Caco-2 (cell line): ENCODE measurements around the gene TRPC5OS. TPM values are rescaled to one million over a fixed set of nuclear protein-coding genes. Genes with fewer than 3 reads are reported as not detected.

Source experiments
- BruUV-seq: library from RNA; stranded (reverse); fragments of 400-500 nt; replicated peaks from 2 replicates; lab custom pipeline; 2021; lab: Mats Ljungman, UMichigan
- CTCF ChIA-PET: fragments of 300-600 bp; sonication (Branson Sonifier 250); formaldehyde crosslinking; loops from one replicate; lab custom pipeline; 2022; ENCODE audit warnings: antibody characterized with exemption; lab: Charles Lee
- POLR2A ChIA-PET: fragments of 300-600 bp; sonication (Branson Sonifier 250); formaldehyde crosslinking; loops from one replicate; lab custom pipeline; 2022; ENCODE audit warnings: antibody characterized with exemption; lab: Charles Lee
- DNase-seq, 2 experiments: peaks; one replicate each; pipeline versions ENCODE4 v3.0.0 to v3.0.0-alpha.2; 2020 to 2022
- H3K27me3 ChIP-seq: replicated peaks from 2 replicates; pipeline ENCODE4 v1.6.0; 2011; ENCODE audit warnings: low read length; ENCODE audit not compliant: control insufficient read depth, insufficient read depth
- H3K36me3 ChIP-seq: 2 replicates; pipeline ENCODE4 v1.5.1; 2011; ENCODE audit warnings: low read length; ENCODE audit not compliant: control insufficient read depth, insufficient read depth
- H3K4me1 ChIP-seq: fragments of 250-450 bp; sonication (Bioruptor Pico); 2 replicates; pipeline ENCODE4 v1.5.1; 2020; ENCODE audit warnings: mild to moderate bottlenecking
- H3K4me3 ChIP-seq: 2 replicates; pipeline ENCODE4 v1.5.1; 2011; ENCODE audit warnings: low read depth, mild to moderate bottlenecking, control low read depth, low read length
- H3K9me3 ChIP-seq: fragments of 250-450 bp; sonication (Bioruptor Pico); 2 replicates; pipeline ENCODE4 v1.5.1; 2020; ENCODE audit warnings: mild to moderate bottlenecking, moderate library complexity
- H3K27ac Mint-ChIP-seq: one replicate; pipeline ENCODE4 v1.8.0; 2022; ENCODE audit warnings: mixed read lengths; ENCODE audit not compliant: unreplicated experiment
- H3K27me3 Mint-ChIP-seq: one replicate; pipeline ENCODE4 v1.8.0; 2022; ENCODE audit warnings: mixed read lengths; ENCODE audit not compliant: insufficient read depth, unreplicated experiment
- H3K36me3 Mint-ChIP-seq: one replicate; pipeline ENCODE4 v1.8.0; 2022; ENCODE audit warnings: mild to moderate bottlenecking, mixed read lengths; ENCODE audit not compliant: insufficient read depth, unreplicated experiment
- H3K4me1 Mint-ChIP-seq: one replicate; pipeline ENCODE4 v1.8.0; 2022; ENCODE audit warnings: low read depth, mixed read lengths; ENCODE audit not compliant: unreplicated experiment
- H3K4me3 Mint-ChIP-seq: one replicate; pipeline ENCODE4 v1.8.0; 2022; ENCODE audit warnings: mild to moderate bottlenecking, moderate library complexity, mixed read lengths; ENCODE audit not compliant: unreplicated experiment
- H3K9me3 Mint-ChIP-seq: one replicate; pipeline ENCODE4 v1.8.0; 2022; ENCODE audit warnings: mixed read lengths; ENCODE audit not compliant: unreplicated experiment
- CTCF ChIP-seq, 2 experiments: fragments of 200-600 bp in 1 of 2; IDR thresholded peaks; 1 replicate in 1 of 2; 2 replicates in 1 of 2; pipeline versions ENCODE4 v1.5.1 to v1.8.0; 2011 to 2022; ENCODE audit warnings: antibody characterized with exemption in 1 of 2, control low read depth in 1 of 2, inconsistent platforms in 1 of 2, low read depth in 1 of 2, low read length in 1 of 2, mild to moderate bottlenecking in 1 of 2, moderate library complexity in 1 of 2; ENCODE audit not compliant: insufficient read depth in 1 of 2, severe bottlenecking in 1 of 2, unreplicated experiment in 1 of 2
- intact Hi-C: fragments of 100-400 bp; cut with micrococcal nuclease; formaldehyde crosslinking; loops from one replicate; pipeline ENCODE4 v1.10.0; 2022; ENCODE audit not compliant: unreplicated experiment
- total RNA-seq: library from RNA; stranded (reverse); gene quantifications from 2 replicates; pipeline ENCODE4 v1.2.3, GENCODE V29; 2022

Gene TRPC5OS
- total RNA-seq, 1 experiment from 2014 or later, result not detected

- Mint-ChIP-seq H3K4me1 (no peaks in the 10 kb centered on the region), H3K4me3 (no peak overlapping the region), H3K9me3 (no peaks in the 10 kb centered on the region), H3K27ac (no peak overlapping the region), H3K36me3 (no peaks in the 10 kb centered on the region), H3K27me3 (peaks cover 4% of the 10 kb centered on the region)
- no peaks in the 10 kb centered on the region for H3K36me3 ChIP-seq
- DNase-seq, result no peak
- ChIA-PET POLR2A (no interaction called here), CTCF (no interaction called here)
- H3K4me3 ChIP-seq, result no peak overlapping the region
- intact Hi-C loops, result no loop called here
- H3K9me3 ChIP-seq, result no peaks in the 10 kb centered on the region
- TF ChIP-seq CTCF (IDR thresholded peaks at IDR 0.05; ENCODE audit: insufficient read depth in 1 of 2, low read depth in 1 of 2, low read length in 1 of 2, severe bottlenecking in 1 of 2, unreplicated experiment in 1 of 2), result no peak
- H3K4me1 ChIP-seq, result no peaks in the 10 kb centered on the region
- H3K27me3 ChIP-seq, result no peaks in the 10 kb centered on the region
- BruUV-seq, result no TSS peak
These were observed 5.7 kb downstream of the TRPC5OS start for GRCh38 chrX:111881715-111882114.

- no peaks in the 10 kb centered on the region for H3K4me1 ChIP-seq
- no peak overlapping the region for H3K4me3 ChIP-seq
- no peak for TF ChIP-seq CTCF (IDR thresholded peaks at IDR 0.05; ENCODE audit: insufficient read depth in 1 of 2, low read depth in 1 of 2, low read length in 1 of 2, severe bottlenecking in 1 of 2, unreplicated experiment in 1 of 2)
- intact Hi-C loops, result no loop called here
- peaks cover 7% of the 10 kb centered on the region for H3K9me3 Mint-ChIP-seq
- no peaks in the 10 kb centered on the region for H3K9me3 ChIP-seq
- CTCF ChIA-PET, result no interaction called here
- H3K27me3 Mint-ChIP-seq, result no peaks in the 10 kb centered on the region
- no peaks in the 10 kb centered on the region for H3K4me1 Mint-ChIP-seq
- H3K27me3 ChIP-seq, result no peaks in the 10 kb centered on the region
- BruUV-seq, result no TSS peak
- H3K4me3 Mint-ChIP-seq, result no peak overlapping the region
- H3K36me3 ChIP-seq, result no peaks in the 10 kb centered on the region
- no peak for DNase-seq
- H3K36me3 Mint-ChIP-seq, result no peaks in the 10 kb centered on the region
- H3K27ac Mint-ChIP-seq, result no peak overlapping the region
- POLR2A ChIA-PET, result no interaction called here
These were observed 10.7 kb downstream of the TRPC5OS start for GRCh38 chrX:111886678-111887077.

GRCh38 chrX:111888600-111888999 lies 12.6 kb downstream of the TRPC5OS start:
- CTCF ChIA-PET, result no interaction called here
- H3K4me1 Mint-ChIP-seq, result no peaks in the 10 kb centered on the region
- no peaks in the 10 kb centered on the region for H3K27me3 ChIP-seq
- no peaks in the 10 kb centered on the region for H3K9me3 ChIP-seq
- no peaks in the 10 kb centered on the region for H3K27me3 Mint-ChIP-seq
- no peaks in the 10 kb centered on the region for H3K4me1 ChIP-seq
- H3K36me3 Mint-ChIP-seq, result no peaks in the 10 kb centered on the region
- no peak overlapping the region for H3K4me3 ChIP-seq
- no peak for TF ChIP-seq CTCF (IDR thresholded peaks at IDR 0.05; ENCODE audit: insufficient read depth in 1 of 2, low read depth in 1 of 2, low read length in 1 of 2, severe bottlenecking in 1 of 2, unreplicated experiment in 1 of 2)
- H3K4me3 Mint-ChIP-seq, result no peak overlapping the region
- H3K36me3 ChIP-seq, result no peaks in the 10 kb centered on the region
- no TSS peak for BruUV-seq
- intact Hi-C loops, result no loop called here
- peaks cover 7% of the 10 kb centered on the region for H3K9me3 Mint-ChIP-seq
- DNase-seq, result no peak
- H3K27ac Mint-ChIP-seq, result no peak overlapping the region
- POLR2A ChIA-PET, result no interaction called here
